ENCODE results near the gene STEAP2.

The STEAP2 gene

DNA sequence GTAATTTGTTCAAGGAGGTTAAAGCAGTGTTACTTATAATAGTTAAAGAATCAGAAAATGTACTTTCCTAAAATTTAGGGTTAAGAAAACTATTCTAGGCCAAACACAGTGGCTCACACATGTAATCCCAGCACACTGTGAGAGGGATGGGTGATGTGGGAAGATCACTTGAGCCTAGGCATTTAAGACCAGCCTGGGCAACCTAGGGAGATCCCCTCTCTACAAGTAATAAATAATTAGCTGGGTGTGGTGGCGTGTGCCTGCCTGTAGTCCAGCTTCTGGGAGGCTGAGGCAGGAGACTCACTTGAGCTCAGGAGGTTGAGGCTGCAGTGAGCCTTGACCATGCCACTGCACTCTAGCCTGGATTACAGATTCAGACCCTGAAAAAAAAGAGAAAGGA, 3.6 kb upstream of the STEAP2 start:
- TF ChIP-seq, protein P1, sequence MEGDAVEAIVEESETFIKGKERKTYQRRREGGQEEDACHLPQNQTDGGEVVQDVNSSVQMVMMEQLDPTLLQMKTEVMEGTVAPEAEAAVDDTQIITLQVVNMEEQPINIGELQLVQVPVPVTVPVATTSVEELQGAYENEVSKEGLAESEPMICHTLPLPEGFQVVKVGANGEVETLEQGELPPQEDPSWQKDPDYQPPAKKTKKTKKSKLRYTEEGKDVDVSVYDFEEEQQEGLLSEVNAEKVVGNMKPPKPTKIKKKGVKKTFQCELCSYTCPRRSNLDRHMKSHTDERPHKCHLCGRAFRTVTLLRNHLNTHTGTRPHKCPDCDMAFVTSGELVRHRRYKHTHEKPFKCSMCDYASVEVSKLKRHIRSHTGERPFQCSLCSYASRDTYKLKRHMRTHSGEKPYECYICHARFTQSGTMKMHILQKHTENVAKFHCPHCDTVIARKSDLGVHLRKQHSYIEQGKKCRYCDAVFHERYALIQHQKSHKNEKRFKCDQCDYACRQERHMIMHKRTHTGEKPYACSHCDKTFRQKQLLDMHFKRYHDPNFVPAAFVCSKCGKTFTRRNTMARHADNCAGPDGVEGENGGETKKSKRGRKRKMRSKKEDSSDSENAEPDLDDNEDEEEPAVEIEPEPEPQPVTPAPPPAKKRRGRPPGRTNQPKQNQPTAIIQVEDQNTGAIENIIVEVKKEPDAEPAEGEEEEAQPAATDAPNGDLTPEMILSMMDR (IDR thresholded peaks at IDR 0.05; ENCODE audit: low read depth, low read length, poor library complexity, severe bottlenecking) = no peak
- TF ChIP-seq EZH2phosphoT487 (IDR thresholded peaks at IDR 0.05; ENCODE audit: borderline replicate concordance, low read length) = no peak
- no peaks in the 10 kb centered on the region for H3K9me3 ChIP-seq (ENCODE audit: control insufficient read depth, insufficient read depth, low read length)
- H3K27ac ChIP-seq (ENCODE audit: low read depth, low read length) = no peak overlapping the region
- H3K4me1 ChIP-seq (ENCODE audit: control insufficient read depth, low read length) = no peaks in the 10 kb centered on the region
- no peaks in the 10 kb centered on the region for H3F3A ChIP-seq (ENCODE audit: control insufficient read depth, insufficient read depth)
- H3K79me2 ChIP-seq (ENCODE audit: control insufficient read depth, low read length) = no peaks in the 10 kb centered on the region
- no peak overlapping the region for H3K4me3 ChIP-seq (ENCODE audit: low read length)
- no peaks in the 10 kb centered on the region for H3K9me2 ChIP-seq (replicated peaks; ENCODE audit: control insufficient read depth, low read length)
- H3K36me3 ChIP-seq (ENCODE audit: control insufficient read depth, low read length) = no peaks in the 10 kb centered on the region
- H3K4me2 ChIP-seq (ENCODE audit: low read length) = no peak overlapping the region
- H4K20me1 ChIP-seq (ENCODE audit: control insufficient read depth, insufficient read depth, low read depth, low read length) = no peaks in the 10 kb centered on the region
- H3K27me3 ChIP-seq (ENCODE audit: control insufficient read depth, low read length) = 0 out of 2 replicates have a peak, but pooled peaks cover 3% of the 10 kb centered on the region

DNA sequence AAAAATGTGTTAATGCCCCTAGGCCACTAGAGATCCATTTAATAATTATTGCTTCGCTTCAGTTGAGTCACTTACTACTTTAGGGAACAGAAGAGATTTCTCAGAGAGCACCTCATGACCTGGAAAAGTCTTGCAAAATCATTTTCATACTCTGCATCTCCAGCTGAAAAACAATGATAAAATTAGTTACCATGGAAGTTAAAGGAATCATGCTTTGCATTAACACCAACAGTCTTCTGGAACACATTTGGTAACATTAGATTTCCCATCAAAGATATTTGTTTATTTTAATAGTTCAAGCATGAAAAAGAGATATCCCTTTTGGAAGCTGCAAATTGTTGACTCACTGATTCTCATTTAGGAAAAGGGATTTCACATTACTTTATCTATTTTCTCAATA, 1.8 kb upstream of the STEAP2 start:
- Histone ChIP-seq H3F3A (ENCODE audit: control insufficient read depth, insufficient read depth) (no peaks in the 10 kb centered on the region), H3K36me3 (ENCODE audit: control insufficient read depth, low read length) (no peaks in the 10 kb centered on the region), H4K20me1 (ENCODE audit: control insufficient read depth, insufficient read depth, low read depth, low read length) (no peaks in the 10 kb centered on the region), H3K4me1 (ENCODE audit: control insufficient read depth, low read length) (no peaks in the 10 kb centered on the region), H3K27ac (ENCODE audit: low read depth, low read length) (no peak overlapping the region), H3K4me3 (ENCODE audit: low read length) (no peak overlapping the region), H3K4me2 (ENCODE audit: low read length) (no peak overlapping the region), H3K79me2 (ENCODE audit: control insufficient read depth, low read length) (no peaks in the 10 kb centered on the region), H3K9me3 (ENCODE audit: control insufficient read depth, insufficient read depth, low read length) (no peaks in the 10 kb centered on the region), H3K9me2 (replicated peaks; ENCODE audit: control insufficient read depth, low read length) (no peaks in the 10 kb centered on the region), H3K27me3 (ENCODE audit: control insufficient read depth, low read length) (0 out of 2 replicates have a peak, but pooled peaks cover 3% of the 10 kb centered on the region)
- no peak for TF ChIP-seq EZH2phosphoT487 (IDR thresholded peaks at IDR 0.05; ENCODE audit: borderline replicate concordance, low read length)
- TF ChIP-seq, protein P1 (IDR thresholded peaks at IDR 0.05; ENCODE audit: low read depth, low read length, poor library complexity, severe bottlenecking) = no peak

DNA sequence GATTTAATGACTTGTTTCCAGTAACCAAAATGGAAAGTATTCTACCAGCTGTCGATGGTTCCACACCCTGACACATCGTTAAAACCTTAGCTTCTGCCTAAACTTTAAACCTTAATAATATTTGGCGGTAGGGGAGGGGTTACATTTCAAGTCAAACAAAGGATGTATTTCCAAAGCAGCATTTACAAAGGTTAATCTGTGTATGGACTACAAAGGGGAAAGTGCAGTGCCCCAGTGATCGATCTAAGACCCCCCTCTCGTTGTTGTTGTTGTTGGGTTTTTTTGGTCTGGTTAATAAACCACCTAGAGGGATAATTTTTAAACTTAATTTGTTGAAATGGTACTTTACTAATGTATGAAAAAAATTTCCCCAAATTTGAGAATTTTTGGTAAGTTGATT, 1.1 kb upstream of the STEAP2 start:
- Histone ChIP-seq H3K9me2 (replicated peaks; ENCODE audit: control insufficient read depth, low read length) (no peaks in the 10 kb centered on the region), H3K4me2 (ENCODE audit: low read length) (no peak overlapping the region), H3K27ac (ENCODE audit: low read depth, low read length) (no peak overlapping the region), H3F3A (ENCODE audit: control insufficient read depth, insufficient read depth) (no peaks in the 10 kb centered on the region), H3K4me1 (ENCODE audit: control insufficient read depth, low read length) (no peaks in the 10 kb centered on the region), H3K4me3 (ENCODE audit: low read length) (no peak overlapping the region), H3K9me3 (ENCODE audit: control insufficient read depth, insufficient read depth, low read length) (no peaks in the 10 kb centered on the region), H4K20me1 (ENCODE audit: control insufficient read depth, insufficient read depth, low read depth, low read length) (no peaks in the 10 kb centered on the region), H3K79me2 (ENCODE audit: control insufficient read depth, low read length) (no peaks in the 10 kb centered on the region), H3K27me3 (ENCODE audit: control insufficient read depth, low read length) (no peaks in the 10 kb centered on the region), H3K36me3 (ENCODE audit: control insufficient read depth, low read length) (no peaks in the 10 kb centered on the region)
- TF ChIP-seq, protein P1 (IDR thresholded peaks at IDR 0.05; ENCODE audit: low read depth, low read length, poor library complexity, severe bottlenecking) = no peak
- no peak for TF ChIP-seq EZH2phosphoT487 (IDR thresholded peaks at IDR 0.05; ENCODE audit: borderline replicate concordance, low read length)

DNA sequence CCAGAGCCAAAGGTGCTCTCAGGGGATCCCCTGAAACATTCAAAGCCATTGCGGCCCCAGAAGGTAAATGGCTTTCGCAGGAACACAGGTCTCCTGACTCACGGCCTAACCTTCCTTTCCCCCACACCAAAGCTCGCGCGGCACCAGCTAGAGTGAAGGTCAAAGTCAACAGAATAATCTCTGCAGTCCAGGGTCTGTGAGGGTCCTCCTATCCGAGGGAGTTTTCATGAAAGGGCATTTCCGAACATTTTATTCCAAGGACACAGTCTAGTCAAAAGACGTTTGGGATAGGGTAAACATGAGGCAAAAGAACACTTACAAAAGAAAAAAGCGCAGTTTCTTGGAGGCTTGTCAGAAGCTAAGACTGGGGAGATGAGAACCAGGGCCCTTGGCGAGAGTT, 559 bp upstream of the STEAP2 start:
- Histone ChIP-seq H3K36me3 (ENCODE audit: control insufficient read depth, low read length) (no peaks in the 10 kb centered on the region), H4K20me1 (ENCODE audit: control insufficient read depth, insufficient read depth, low read depth, low read length) (no peaks in the 10 kb centered on the region), H3K4me1 (ENCODE audit: control insufficient read depth, low read length) (no peaks in the 10 kb centered on the region), H3K4me2 (ENCODE audit: low read length) (no peak overlapping the region), H3K9me2 (replicated peaks; ENCODE audit: control insufficient read depth, low read length) (no peaks in the 10 kb centered on the region), H3K27ac (ENCODE audit: low read depth, low read length) (no peak overlapping the region), H3K27me3 (ENCODE audit: control insufficient read depth, low read length) (no peaks in the 10 kb centered on the region), H3K4me3 (ENCODE audit: low read length) (no peak overlapping the region), H3K9me3 (ENCODE audit: control insufficient read depth, insufficient read depth, low read length) (no peaks in the 10 kb centered on the region), H3F3A (ENCODE audit: control insufficient read depth, insufficient read depth) (no peaks in the 10 kb centered on the region), H3K79me2 (ENCODE audit: control insufficient read depth, low read length) (no peaks in the 10 kb centered on the region)
- TF ChIP-seq, protein P1 (IDR thresholded peaks at IDR 0.05; ENCODE audit: low read depth, low read length, poor library complexity, severe bottlenecking) = no peak
- TF ChIP-seq EZH2phosphoT487 (IDR thresholded peaks at IDR 0.05; ENCODE audit: borderline replicate concordance, low read length) = no peak
